HG03103 (cell line): ENCODE data around the gene THUMPD1.
"Not testable (repeated sequence)": the region's sequence is repeated elsewhere in the genome, so short reads cannot be mapped to it uniquely, and the experiment has no call there.

ENCODE experiments used
- ATAC-seq: cut with Tn5 transposase; IDR thresholded peaks from one replicate; pipeline ENCODE4 v1.9.1; 2021; ENCODE audit warnings: low read depth; ENCODE audit not compliant: unreplicated experiment

Gene THUMPD1

DNA sequence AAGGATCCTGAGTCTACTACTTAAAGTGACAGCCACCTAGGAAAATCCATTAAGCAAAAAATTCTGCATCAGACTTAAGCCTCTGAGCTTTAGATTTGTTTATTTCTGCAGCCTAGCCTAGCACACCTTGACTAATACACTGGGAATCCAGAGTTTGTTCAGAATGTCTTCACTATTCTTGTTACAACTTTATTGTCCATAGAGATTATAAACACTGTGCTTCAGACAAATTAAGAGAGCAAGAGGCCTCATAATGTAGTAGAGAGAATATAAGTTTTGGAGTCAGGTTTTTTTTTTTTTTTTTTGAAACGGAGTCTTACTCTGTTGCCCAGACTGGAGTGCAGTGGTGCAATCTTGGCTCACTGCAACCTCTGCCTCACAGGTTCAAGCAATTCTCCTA is 8.9 kb upstream of the THUMPD1 start:
- no peak for ATAC-seq

DNA sequence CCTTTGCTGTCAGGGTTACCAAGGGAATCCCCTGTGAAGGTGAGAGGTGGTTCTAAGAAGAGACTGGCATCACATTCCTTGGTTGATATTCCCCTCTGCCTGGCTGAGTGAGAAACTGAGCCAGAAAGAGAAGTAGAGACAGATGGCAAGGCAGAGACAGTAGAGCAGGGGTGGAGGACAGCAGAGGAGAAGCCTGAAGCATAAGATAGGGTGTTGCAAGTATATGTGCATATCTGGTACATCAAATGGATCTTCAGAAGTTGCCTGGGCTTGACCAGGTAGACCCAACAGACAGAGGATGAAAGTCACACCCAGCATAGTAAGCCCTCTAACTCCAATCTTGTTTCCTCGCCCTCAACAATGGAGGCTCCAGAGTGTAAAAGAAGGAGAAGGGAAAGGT is 7.9 kb upstream of the THUMPD1 start:
- ATAC-seq = no peak

GRCh38 chr16:20747030-20747816 is 5.6 kb upstream of the THUMPD1 start:
- ATAC-seq = no peak

DNA sequence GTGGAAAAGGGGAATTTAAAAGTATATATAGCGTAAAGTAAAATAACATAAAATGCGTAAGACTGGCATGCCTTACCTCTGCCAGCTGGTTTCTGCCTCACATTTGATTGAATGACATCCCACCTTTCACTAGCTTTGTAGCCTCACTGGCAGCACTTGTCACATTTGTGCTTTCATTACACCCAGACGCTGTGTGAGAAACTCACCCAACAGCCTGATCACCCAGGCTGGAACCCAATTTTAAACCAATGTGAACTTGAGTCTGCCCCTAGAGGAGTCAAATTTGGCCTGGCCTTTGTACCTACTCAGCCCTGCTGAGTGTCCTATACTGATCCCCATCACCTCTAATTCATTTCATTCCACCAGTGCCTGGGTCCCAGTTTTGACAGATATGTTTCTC is 4.8 kb upstream of the THUMPD1 start:
- no peak for ATAC-seq

- ATAC-seq = no peak
These were observed 3.4 kb upstream of the THUMPD1 start for GRCh38 chr16:20744922-20745440.

GRCh38 chr16:20743591-20743990 is 2.0 kb upstream of the THUMPD1 start:
- ATAC-seq = no peak

GRCh38 chr16:20740901-20741521 is 607 bp downstream of the THUMPD1 start:
- ATAC-seq = peak; percentile 82

DNA sequence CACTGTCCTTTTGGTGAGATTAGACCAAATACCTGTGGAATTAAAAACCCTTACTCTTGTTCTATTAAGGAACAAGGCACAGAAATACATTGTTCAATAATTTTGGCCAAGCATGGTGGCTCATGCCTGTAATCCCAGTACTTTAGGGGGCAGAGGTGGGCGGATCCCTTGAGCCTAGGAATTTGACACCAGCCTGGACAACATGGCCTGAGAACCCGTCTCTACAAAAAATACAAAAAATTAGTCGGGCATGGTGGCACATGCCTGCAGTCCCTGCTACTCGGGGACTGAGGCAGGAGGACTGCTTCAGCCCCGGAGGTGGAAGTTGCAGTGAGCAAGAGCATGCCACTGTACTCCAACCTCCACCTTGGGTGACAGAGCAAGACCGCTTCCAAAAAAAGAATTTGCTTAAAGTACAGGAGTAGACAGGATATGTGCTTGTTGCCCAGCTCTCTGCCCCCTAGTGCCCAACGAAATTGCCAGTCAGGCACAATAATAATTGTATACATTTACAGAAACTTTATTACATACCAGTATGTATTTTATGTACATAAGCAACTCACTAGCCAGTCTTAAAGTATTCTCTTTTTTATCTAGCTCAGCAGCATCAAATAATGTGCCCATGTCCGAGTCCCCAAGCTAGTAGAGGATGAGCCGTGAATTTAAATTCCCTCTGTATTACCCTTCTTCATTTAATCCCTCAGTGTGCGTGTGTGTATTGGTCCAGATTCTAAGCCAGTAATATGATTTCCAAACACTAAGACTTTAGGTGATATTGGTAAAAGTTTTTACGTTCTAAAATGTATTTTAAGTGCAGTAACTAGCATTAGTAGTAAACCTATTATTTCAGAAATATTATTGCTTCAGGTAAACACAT is 1.4 kb downstream of the THUMPD1 start:
- no peak for ATAC-seq

DNA sequence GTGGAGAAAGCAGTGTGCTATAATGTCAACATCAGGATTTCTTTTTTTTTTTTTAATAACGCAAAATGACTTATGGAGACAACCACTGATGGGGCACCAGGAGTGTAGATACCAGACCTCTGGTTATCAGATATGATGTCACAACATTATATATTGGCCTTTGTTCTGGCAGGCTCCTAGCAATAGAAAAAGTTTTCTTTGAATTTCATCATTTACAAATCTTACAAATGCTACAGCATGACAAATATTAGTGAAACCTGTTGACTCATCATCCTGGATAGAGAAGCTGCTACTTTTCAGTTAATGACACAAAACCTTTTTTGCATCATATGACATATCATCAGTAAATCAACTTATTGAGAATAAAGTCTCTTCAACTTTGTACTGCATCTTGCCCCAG is 6.1 kb downstream of the THUMPD1 start:
- ATAC-seq = no peak

GRCh38 chr16:20734782-20735181 is 6.8 kb downstream of the THUMPD1 start:
- no peak for ATAC-seq

DNA sequence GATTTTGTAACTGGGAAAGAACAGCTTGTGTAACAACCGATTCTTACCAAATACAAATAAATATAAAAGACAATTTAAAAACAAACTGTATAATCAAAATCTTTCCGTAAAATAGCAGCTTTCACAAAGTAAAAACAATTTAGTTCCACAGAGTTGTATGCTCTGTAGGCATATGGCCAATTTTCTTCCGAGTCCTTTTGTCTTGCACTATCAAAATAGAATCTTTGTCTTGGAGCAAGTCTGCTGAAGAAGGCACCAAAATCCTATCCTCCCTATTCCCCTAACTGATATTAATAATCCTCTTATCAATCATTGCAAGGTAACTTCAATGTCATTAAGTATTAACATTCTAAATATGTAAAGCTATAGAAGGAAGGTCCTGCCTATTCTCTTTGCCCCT is 7.6 kb downstream of the THUMPD1 start:
- ATAC-seq = no peak

GRCh38 chr16:20729141-20729540 is 12.5 kb downstream of the THUMPD1 start:
- no peak for ATAC-seq

- ATAC-seq = no peak
These were observed 14.4 kb downstream of the THUMPD1 start for GRCh38 chr16:20727181-20727580.

- no peak for ATAC-seq
These were observed 15.0 kb downstream of the THUMPD1 start for GRCh38 chr16:20726661-20727060.

DNA sequence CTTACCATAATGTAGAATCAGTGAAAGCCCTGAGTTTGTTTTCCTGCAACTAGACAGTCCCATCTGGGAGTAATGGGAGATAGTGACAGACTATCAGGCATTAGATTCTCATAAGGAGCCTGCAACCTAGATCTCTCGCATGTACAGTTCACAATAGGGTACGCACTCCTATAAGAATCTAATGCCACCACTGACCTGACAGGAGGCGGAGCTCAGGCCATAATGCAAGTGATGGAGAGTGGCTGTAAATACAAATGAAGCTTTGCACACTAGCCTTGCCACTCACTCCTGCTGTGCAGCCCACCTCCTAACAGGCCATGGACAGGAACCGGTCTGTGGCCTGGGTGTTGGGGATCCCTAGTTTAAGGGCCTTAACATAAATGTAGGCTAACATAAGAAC is 21.4 kb downstream of the THUMPD1 start:
- ATAC-seq = no peak

DNA sequence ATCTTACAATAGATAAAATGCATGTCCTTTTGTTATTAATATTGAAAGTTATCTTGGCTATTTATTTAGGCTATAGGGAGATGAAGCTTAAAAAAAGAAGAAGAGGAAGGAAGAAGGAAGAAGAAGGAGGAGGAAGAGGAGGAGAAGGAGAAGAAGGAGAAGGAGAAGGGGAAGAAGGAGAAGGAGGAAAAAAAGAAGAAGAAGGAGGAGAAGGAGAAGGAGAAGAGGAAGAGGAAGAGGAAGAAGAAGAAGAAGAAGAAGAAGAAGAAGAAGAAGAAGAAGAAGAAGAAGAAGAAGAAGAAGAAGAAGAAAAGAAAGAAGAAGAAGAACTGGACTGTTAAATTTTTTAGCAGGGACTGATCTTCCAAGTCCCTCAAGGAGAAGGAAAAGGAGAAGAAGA is 23.9 kb downstream of the THUMPD1 start:
- ATAC-seq = not testable (repeated sequence)

- no peak for ATAC-seq
These were observed 30.2 kb downstream of the THUMPD1 start for GRCh38 chr16:20711277-20711911.

DNA sequence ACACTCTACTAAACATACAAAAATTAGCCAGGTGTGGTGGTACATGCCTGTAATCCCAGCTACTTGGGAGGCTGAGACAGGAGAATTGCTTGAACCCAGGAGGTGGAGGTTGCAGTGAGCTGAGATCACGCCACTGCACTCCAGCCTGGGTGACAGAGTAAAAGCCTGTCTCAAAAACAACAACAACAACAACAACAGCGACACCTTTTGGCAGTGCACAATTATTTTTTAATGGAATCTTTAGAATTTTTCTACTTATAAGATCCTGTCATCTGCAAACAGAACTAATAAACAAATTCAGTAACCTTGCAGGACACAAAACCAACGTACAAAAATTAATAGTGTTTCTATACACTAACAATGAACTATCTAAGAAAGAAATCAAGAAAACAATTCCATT is 33.5 kb downstream of the THUMPD1 start:
- ATAC-seq = not testable (repeated sequence)

- no peak for ATAC-seq
These were observed 34.2 kb downstream of the THUMPD1 start for GRCh38 chr16:20707461-20707860.

DNA sequence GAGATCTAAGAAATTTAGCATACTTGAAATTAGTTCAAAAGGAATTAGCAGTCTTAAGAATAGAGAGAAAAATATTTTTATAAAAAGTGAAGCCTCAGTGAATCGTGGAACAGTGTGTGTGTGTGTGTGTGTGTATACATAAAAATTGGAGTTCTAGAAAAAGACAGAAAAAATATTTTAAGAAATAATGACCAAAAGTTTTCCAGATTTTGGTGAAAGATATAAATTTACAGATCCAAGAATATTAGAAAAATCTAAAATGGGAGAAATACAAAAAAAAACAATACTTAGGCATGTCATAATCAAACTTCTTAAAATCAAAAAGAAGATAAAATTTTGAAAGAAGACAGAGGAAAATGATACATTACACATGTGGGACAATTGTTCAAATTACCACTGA is 35.6 kb downstream of the THUMPD1 start:
- not testable (repeated sequence) for ATAC-seq

- no peak for ATAC-seq
These were observed 37.3 kb downstream of the THUMPD1 start for GRCh38 chr16:20704281-20704680.
